Measurements from ENCODE around the gene CREBBP.
A peak's percentile ranks its signal among the peaks of the same experiment; 100 is the strongest.

CREBBP gene

DNA sequence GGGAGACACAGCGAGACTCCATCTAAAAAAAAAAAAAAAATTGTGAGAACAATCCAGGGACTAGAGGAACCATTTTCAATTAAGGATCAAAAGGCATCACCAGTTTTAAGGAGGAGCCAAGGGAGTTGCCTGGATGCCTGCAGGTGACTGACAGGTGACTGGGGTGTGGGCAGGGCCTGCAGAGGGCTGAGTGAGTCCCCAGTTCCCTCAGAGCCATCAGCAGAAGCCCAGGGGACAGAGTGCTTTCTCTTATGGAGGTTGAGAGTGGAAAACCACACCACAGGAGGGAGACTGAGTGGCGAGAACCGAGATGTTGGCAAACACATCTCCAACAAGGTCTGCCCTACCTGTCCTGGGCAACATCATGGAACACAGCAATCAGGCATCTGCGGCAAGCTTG lies 27.1 kb upstream of the CREBBP start:
- Histone ChIP-seq H2AK5ac (ENCODE audit: low read depth, low read length) (no peak overlapping the region), H3K9ac (ENCODE audit: low read depth, low read length, poor library complexity) (no peak overlapping the region), H3K79me1 (ENCODE audit: low read depth, low read length) (no peaks in the 10 kb centered on the region), H4K91ac (ENCODE audit: low read depth, low read length, poor library complexity) (no peak overlapping the region), H3K23ac (ENCODE audit: low read depth, low read length, poor library complexity) (no peak overlapping the region), H3K4me3 (ENCODE audit: low read length in 2 of 2) (no peak overlapping the region), H2BK15ac (ENCODE audit: low read length) (no peak overlapping the region), H3K36me3 (replicated peaks in 1 of 2; ENCODE audit: control insufficient read depth in 2 of 2, insufficient read depth in 2 of 2, low read length in 2 of 2) (no peaks in the 10 kb centered on the region), H2BK5ac (ENCODE audit: low read length) (no peak overlapping the region), H3K4ac (ENCODE audit: low read length) (no peak overlapping the region), H2BK12ac (ENCODE audit: low read length) (no peak overlapping the region), H2BK120ac (ENCODE audit: low read depth, low read length) (no peak overlapping the region), H3K27ac (replicated peaks; ENCODE audit: low read length) (no peak overlapping the region), H3K27me3 (ENCODE audit: control insufficient read depth in 3 of 3, insufficient read depth in 3 of 3, low read depth in 1 of 3, low read length in 3 of 3) (no peaks in the 10 kb centered on the region), H4K8ac (ENCODE audit: low read depth, low read length) (no peak overlapping the region), H3K14ac (ENCODE audit: low read length) (peak overlapping the region; percentile 38), H3K18ac (ENCODE audit: low read length) (no peak overlapping the region), H3K9me3 (replicated peaks in 1 of 2; ENCODE audit: control insufficient read depth in 2 of 2, insufficient read depth in 1 of 2, low read depth in 1 of 2, low read length in 2 of 2) (no peaks in the 10 kb centered on the region), H3K4me1 (ENCODE audit: control insufficient read depth in 2 of 2, insufficient read depth in 1 of 2, low read depth in 1 of 2, low read length in 2 of 2) (peaks cover 0 to 4% of the 10 kb centered on the region in 2 donors), H2AFZ (ENCODE audit: low read length) (no peak overlapping the region), H3K4me2 (ENCODE audit: insufficient read depth, low read length, poor library complexity, severe bottlenecking) (no peak overlapping the region)
- WGBS, 2 donors (ENCODE audit: extremely low coverage in 2 of 2, insufficient read length in 2 of 2, insufficient replicate concordance in 1 of 2), result no CpG with 5 or more reads among the region's 4 CpGs
- DNase-seq (ENCODE audit: low spot score), result no peak

DNA sequence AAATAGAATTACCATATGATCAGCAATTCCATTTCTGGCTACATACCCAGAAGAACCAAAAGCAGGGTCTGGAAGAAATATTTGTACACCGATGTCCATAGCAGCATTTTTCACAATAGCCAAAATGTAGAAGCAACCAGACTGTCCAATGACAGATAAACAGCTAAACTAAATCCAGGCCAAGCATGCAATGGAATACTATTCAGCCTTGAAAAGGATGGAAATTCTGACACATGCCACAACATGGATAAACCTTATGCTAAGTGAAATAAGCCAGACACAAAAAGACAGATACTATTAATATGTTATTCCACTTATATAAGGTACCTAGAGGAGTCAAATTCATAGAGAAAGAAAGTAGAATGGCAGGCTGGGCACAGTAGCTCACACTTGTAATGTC lies 25.9 kb upstream of the CREBBP start:
- no peaks in the 10 kb centered on the region for H3K36me3 ChIP-seq (replicated peaks in 1 of 2; ENCODE audit: control insufficient read depth in 2 of 2, insufficient read depth in 2 of 2, low read length in 2 of 2)
- no peak for DNase-seq (ENCODE audit: low spot score)
- no peaks in the 10 kb centered on the region for H3K9me3 ChIP-seq (replicated peaks in 1 of 2; ENCODE audit: control insufficient read depth in 2 of 2, insufficient read depth in 1 of 2, low read depth in 1 of 2, low read length in 2 of 2)
- H3K79me1 ChIP-seq (ENCODE audit: low read depth, low read length), result no peaks in the 10 kb centered on the region
- no peak overlapping the region for H2BK120ac ChIP-seq (ENCODE audit: low read depth, low read length)
- no peak overlapping the region for H3K18ac ChIP-seq (ENCODE audit: low read length)
- H3K27me3 ChIP-seq (ENCODE audit: control insufficient read depth in 3 of 3, insufficient read depth in 3 of 3, low read depth in 1 of 3, low read length in 3 of 3), result no peaks in the 10 kb centered on the region
- no peak overlapping the region for H2AFZ ChIP-seq (ENCODE audit: low read length)
- H3K4me3 ChIP-seq (ENCODE audit: low read length in 2 of 2), result no peak overlapping the region
- no peak overlapping the region for H2BK15ac ChIP-seq (ENCODE audit: low read length)
- no peak overlapping the region for H3K4ac ChIP-seq (ENCODE audit: low read length)
- H3K14ac ChIP-seq (ENCODE audit: low read length), result no peak overlapping the region
- H2BK12ac ChIP-seq (ENCODE audit: low read length), result no peak overlapping the region
- H3K23ac ChIP-seq (ENCODE audit: low read depth, low read length, poor library complexity), result no peak overlapping the region
- no peak overlapping the region for H3K9ac ChIP-seq (ENCODE audit: low read depth, low read length, poor library complexity)
- no peak overlapping the region for H3K27ac ChIP-seq (replicated peaks; ENCODE audit: low read length)
- peaks cover 0 to 4% of the 10 kb centered on the region in 2 donors for H3K4me1 ChIP-seq (ENCODE audit: control insufficient read depth in 2 of 2, insufficient read depth in 1 of 2, low read depth in 1 of 2, low read length in 2 of 2)
- no peak overlapping the region for H4K91ac ChIP-seq (ENCODE audit: low read depth, low read length, poor library complexity)
- H2BK5ac ChIP-seq (ENCODE audit: low read length), result no peak overlapping the region
- H3K4me2 ChIP-seq (ENCODE audit: insufficient read depth, low read length, poor library complexity, severe bottlenecking), result no peak overlapping the region
- no peak overlapping the region for H2AK5ac ChIP-seq (ENCODE audit: low read depth, low read length)
- no peak overlapping the region for H4K8ac ChIP-seq (ENCODE audit: low read depth, low read length)
- WGBS, 2 donors (ENCODE audit: extremely low coverage in 2 of 2, insufficient read length in 2 of 2, insufficient replicate concordance in 1 of 2), result no CpG with 5 or more reads among the region's 1 CpG

DNA sequence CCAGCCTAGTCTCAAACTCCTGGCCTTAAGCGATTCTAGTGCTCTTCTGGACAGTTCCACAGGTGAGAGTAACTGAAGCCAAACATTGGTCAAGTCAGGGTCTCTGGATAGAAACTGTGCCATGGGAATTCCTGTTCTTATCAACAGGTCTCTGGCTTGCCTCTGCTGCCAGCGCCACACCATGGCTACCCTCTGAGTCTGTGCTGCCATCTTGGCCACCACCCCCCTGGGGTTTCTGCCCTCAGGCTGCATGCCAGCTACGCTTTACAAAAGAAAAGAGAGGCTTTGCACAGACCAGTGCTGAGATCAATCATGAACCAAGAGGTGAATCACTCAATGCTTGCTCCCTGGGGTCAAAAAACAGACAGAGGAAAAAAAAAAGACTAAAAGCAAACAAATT lies 24.4 kb upstream of the CREBBP start:
- no peak overlapping the region for H2AK5ac ChIP-seq (ENCODE audit: low read depth, low read length)
- no CpG with 5 or more reads among the region's 3 CpGs for WGBS, 2 donors (ENCODE audit: extremely low coverage in 2 of 2, insufficient read length in 2 of 2, insufficient replicate concordance in 1 of 2)

DNA sequence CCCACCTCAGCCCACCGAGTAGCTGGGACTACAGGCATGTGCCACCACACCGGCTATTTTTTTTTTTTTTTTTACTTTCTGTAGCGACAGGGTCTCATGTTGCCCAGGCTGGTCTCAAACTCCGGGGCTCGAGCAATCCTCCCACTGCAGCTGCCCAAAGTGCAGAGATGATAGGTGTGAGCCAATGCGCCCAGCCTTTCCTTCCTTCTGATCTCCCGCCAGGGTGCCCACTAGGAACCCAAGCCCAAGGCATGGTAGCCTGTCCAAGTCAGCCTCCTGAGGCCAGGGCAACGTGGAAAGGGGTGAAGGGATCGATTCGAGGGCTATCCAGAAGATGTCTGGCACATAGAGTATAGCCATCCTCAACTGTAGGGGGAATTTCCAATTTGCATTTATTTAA lies 9.6 kb upstream of the CREBBP start:
- no CpG with 5 or more reads among the region's 10 CpGs for WGBS, 2 donors (ENCODE audit: extremely low coverage in 2 of 2, insufficient read length in 2 of 2, insufficient replicate concordance in 1 of 2)

More for the DNA sequence above, 24.4 kb upstream of the CREBBP start:
- Histone ChIP-seq H3K23ac (ENCODE audit: low read depth, low read length, poor library complexity) (no peak overlapping the region), H3K9ac (ENCODE audit: low read depth, low read length, poor library complexity) (no peak overlapping the region), H3K4me1 (ENCODE audit: control insufficient read depth in 2 of 2, insufficient read depth in 1 of 2, low read depth in 1 of 2, low read length in 2 of 2) (peaks cover 0 to under 1% of the 10 kb centered on the region in 2 donors), H3K79me1 (ENCODE audit: low read depth, low read length) (no peaks in the 10 kb centered on the region), H3K4ac (ENCODE audit: low read length) (no peak overlapping the region), H3K18ac (ENCODE audit: low read length) (no peak overlapping the region), H2AFZ (ENCODE audit: low read length) (no peak overlapping the region), H4K8ac (ENCODE audit: low read depth, low read length) (no peak overlapping the region), H2BK120ac (ENCODE audit: low read depth, low read length) (no peak overlapping the region), H3K27me3 (ENCODE audit: control insufficient read depth in 3 of 3, insufficient read depth in 3 of 3, low read depth in 1 of 3, low read length in 3 of 3) (no peaks in the 10 kb centered on the region), H2BK5ac (ENCODE audit: low read length) (no peak overlapping the region), H3K4me2 (ENCODE audit: insufficient read depth, low read length, poor library complexity, severe bottlenecking) (no peak overlapping the region), H3K27ac (replicated peaks; ENCODE audit: low read length) (no peak overlapping the region), H3K9me3 (replicated peaks in 1 of 2; ENCODE audit: control insufficient read depth in 2 of 2, insufficient read depth in 1 of 2, low read depth in 1 of 2, low read length in 2 of 2) (no peaks in the 10 kb centered on the region), H4K91ac (ENCODE audit: low read depth, low read length, poor library complexity) (no peak overlapping the region), H3K4me3 (ENCODE audit: low read length in 2 of 2) (no peak overlapping the region), H3K14ac (ENCODE audit: low read length) (no peak overlapping the region), H2BK15ac (ENCODE audit: low read length) (no peak overlapping the region), H3K36me3 (replicated peaks in 1 of 2; ENCODE audit: control insufficient read depth in 2 of 2, insufficient read depth in 2 of 2, low read length in 2 of 2) (no peaks in the 10 kb centered on the region), H2BK12ac (ENCODE audit: low read length) (no peak overlapping the region)
- no peak for DNase-seq (ENCODE audit: low spot score)

More for the DNA sequence above, 9.6 kb upstream of the CREBBP start:
- H3K36me3 ChIP-seq (replicated peaks in 1 of 2; ENCODE audit: control insufficient read depth in 2 of 2, insufficient read depth in 2 of 2, low read length in 2 of 2), result no peaks in the 10 kb centered on the region
- no peak overlapping the region for H4K8ac ChIP-seq (ENCODE audit: low read depth, low read length)
- H2BK5ac ChIP-seq (ENCODE audit: low read length), result no peak overlapping the region
- no peak overlapping the region for H2AK5ac ChIP-seq (ENCODE audit: low read depth, low read length)
- H2BK12ac ChIP-seq (ENCODE audit: low read length), result no peak overlapping the region
- no peak for DNase-seq (ENCODE audit: low spot score)
- H3K4me1 ChIP-seq (ENCODE audit: control insufficient read depth in 2 of 2, insufficient read depth in 1 of 2, low read depth in 1 of 2, low read length in 2 of 2), result no peaks in the 10 kb centered on the region
- no peak overlapping the region for H3K27ac ChIP-seq (replicated peaks; ENCODE audit: low read length)
- no peak overlapping the region for H3K23ac ChIP-seq (ENCODE audit: low read depth, low read length, poor library complexity)
- H3K18ac ChIP-seq (ENCODE audit: low read length), result no peak overlapping the region
- no peak overlapping the region for H2BK120ac ChIP-seq (ENCODE audit: low read depth, low read length)
- H3K9ac ChIP-seq (ENCODE audit: low read depth, low read length, poor library complexity), result no peak overlapping the region
- no peak overlapping the region for H2AFZ ChIP-seq (ENCODE audit: low read length)
- no peak overlapping the region for H2BK15ac ChIP-seq (ENCODE audit: low read length)
- no peak overlapping the region for H3K14ac ChIP-seq (ENCODE audit: low read length)
- H4K91ac ChIP-seq (ENCODE audit: low read depth, low read length, poor library complexity), result no peak overlapping the region
- peaks cover 0 to 2% of the 10 kb centered on the region in 2 donors for H3K9me3 ChIP-seq (replicated peaks in 1 of 2; ENCODE audit: control insufficient read depth in 2 of 2, insufficient read depth in 1 of 2, low read depth in 1 of 2, low read length in 2 of 2)
- H3K4ac ChIP-seq (ENCODE audit: low read length), result no peak overlapping the region
- no peak overlapping the region for H3K4me2 ChIP-seq (ENCODE audit: insufficient read depth, low read length, poor library complexity, severe bottlenecking)
- no peaks in the 10 kb centered on the region for H3K27me3 ChIP-seq (ENCODE audit: control insufficient read depth in 3 of 3, insufficient read depth in 3 of 3, low read depth in 1 of 3, low read length in 3 of 3)
- H3K4me3 ChIP-seq (ENCODE audit: low read length in 2 of 2), result no peak overlapping the region
- H3K79me1 ChIP-seq (ENCODE audit: low read depth, low read length), result no peaks in the 10 kb centered on the region

Measured in neuronal stem cell (in vitro differentiated cells).